Natural killer cell (primary cell): ENCODE measurements around the gene PIN4. TPM values are rescaled to one million over a fixed set of nuclear protein-coding genes. Genes with fewer than 3 reads are reported as not detected.
"Not testable (repeated sequence)": the region's sequence is repeated elsewhere in the genome, so short reads cannot be mapped to it uniquely, and the experiment has no call there.

Experiments
- ATAC-seq, 3 donors: fragments of 150-1000 bp in 2 of 3; fragments of 200-7000 bp in 1 of 3; cut with Tn5 transposase; 1 replicate in 1 of 3; 2 replicates in 2 of 3; pipeline ENCODE4 v1.10.0; 2021; ENCODE audit warnings: mild to moderate bottlenecking in 2 of 3, moderate library complexity in 2 of 3
- DNase-seq, 2 donors: peaks; one replicate each; pipeline versions ENCODE4 v3.0.0 to v3.0.0-alpha.2; 2013 to 2021; ENCODE audit warnings: mixed read lengths in 1 of 2
- H3K27ac ChIP-seq: one replicate; pipeline ENCODE4 v1.5.1; 2013; ENCODE audit warnings: mild to moderate bottlenecking, low read length
- H3K27me3 ChIP-seq: one replicate; pipeline ENCODE4 v1.6.1; 2013; ENCODE audit warnings: low read length; ENCODE audit not compliant: control insufficient read depth, insufficient read depth
- H3K36me3 ChIP-seq: one replicate; pipeline ENCODE4 v1.6.1; 2013; ENCODE audit warnings: low read length; ENCODE audit not compliant: control insufficient read depth, insufficient read depth
- H3K4me1 ChIP-seq: one replicate; pipeline ENCODE4 v1.6.1; 2013; ENCODE audit warnings: low read length; ENCODE audit not compliant: control insufficient read depth, insufficient read depth
- H3K4me3 ChIP-seq: one replicate; pipeline ENCODE4 v1.5.1; 2013; ENCODE audit warnings: low read length
- H3K9me3 ChIP-seq: one replicate; pipeline ENCODE4 v1.6.1; 2013; ENCODE audit warnings: low read length; ENCODE audit not compliant: control insufficient read depth, insufficient read depth
- H3K27ac Mint-ChIP-seq, 2 donors: one replicate each; pipeline ENCODE4 v1.8.0; 2022; ENCODE audit warnings: mild to moderate bottlenecking in 2 of 2, mixed read lengths in 2 of 2, moderate library complexity in 1 of 2
- H3K27me3 Mint-ChIP-seq, 2 donors: one replicate each; pipeline ENCODE4 v1.8.0; 2022; ENCODE audit warnings: low read depth in 2 of 2, mixed read lengths in 2 of 2
- H3K36me3 Mint-ChIP-seq: one replicate; pipeline ENCODE4 v1.8.0; 2022; ENCODE audit warnings: mixed read lengths
- H3K4me1 Mint-ChIP-seq, 2 donors: one replicate each; pipeline ENCODE4 v1.8.0; 2022; ENCODE audit warnings: mixed read lengths in 2 of 2
- H3K4me3 Mint-ChIP-seq: one replicate; pipeline ENCODE4 v1.8.0; 2022; ENCODE audit warnings: mild to moderate bottlenecking, moderate library complexity, mixed read lengths
- H3K9me3 Mint-ChIP-seq, 2 donors: one replicate each; pipeline ENCODE4 v1.8.0; 2022; ENCODE audit warnings: mixed read lengths in 2 of 2
- WGBS: methylation state at CpG from one replicate; pipeline ENCODE4 v1.1.7; 2013; ENCODE audit warnings: missing lambda C conversion rate; ENCODE audit not compliant: insufficient coverage; 5-methylcytosine and 5-hydroxymethylcytosine counted together
- intact Hi-C: fragments of 100-400 bp; cut with micrococcal nuclease; formaldehyde crosslinking; loops from one replicate; pipeline ENCODE4 v1.14.2; 2022
- total RNA-seq, 4 donors: library from RNA; stranded (reverse); fragments of 120-200 nt in 1 of 4; gene quantifications; one replicate each; pipeline versions ENCODE4 v1.2.3 to v1.2.4, GENCODE V29; 2013 to 2022
- TF ChIP-seq, protein P1 (sequence below): fragments of 200-600 bp; IDR thresholded peaks from one replicate; pipeline ENCODE4 v1.8.0; 2022; ENCODE audit warnings: antibody characterized with exemption

Gene PIN4
- total RNA-seq, 3 donors from 2014 or later (not counting 1 experiment from before 2014, with no cell fraction given) = 5.6 to 6.2 (median 5.9) TPM

DNA sequence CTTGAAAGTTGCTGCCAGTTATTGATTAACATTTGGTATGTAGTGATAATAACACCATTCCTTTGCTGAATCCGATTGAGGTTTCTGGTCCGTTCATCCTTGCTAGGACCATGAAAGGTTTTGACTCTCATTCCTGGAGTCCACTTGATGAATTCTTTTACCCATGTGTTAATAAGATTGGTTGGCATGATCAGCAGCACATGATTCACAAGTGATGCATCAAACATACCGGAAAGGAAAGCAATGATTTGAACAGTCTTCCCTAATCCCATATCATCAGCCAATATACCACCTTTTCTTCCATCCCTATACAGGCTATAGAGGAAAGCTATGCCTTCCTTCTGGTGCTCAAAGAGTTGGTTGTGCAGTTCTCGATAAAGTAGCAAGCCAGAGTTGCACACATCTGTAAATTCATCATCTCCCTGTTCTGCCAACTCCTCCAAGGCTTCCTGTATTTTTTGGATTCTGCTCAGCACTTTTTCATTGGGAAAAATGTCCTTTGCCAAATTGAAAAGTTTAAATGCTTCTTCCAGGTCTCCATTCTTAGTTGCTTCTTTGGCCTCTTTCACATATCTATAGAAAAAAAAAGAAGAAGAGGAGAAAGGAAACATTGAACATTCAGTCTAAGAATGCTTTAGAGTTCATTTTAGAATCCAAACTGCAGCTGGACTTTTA lies 26.7 kb downstream of the PIN4 start:
- Histone ChIP-seq H3K27ac (no peak overlapping the region), H3K9me3 (no peaks in the 10 kb centered on the region), H3K36me3 (peaks cover 3% of the 10 kb centered on the region), H3K4me1 (no peaks in the 10 kb centered on the region), H3K27me3 (no peaks in the 10 kb centered on the region), H3K4me3 (no peak overlapping the region)
- Mint-ChIP-seq H3K9me3 (no peaks in the 10 kb centered on the region), H3K27ac (no peak overlapping the region), H3K36me3 (no peaks in the 10 kb centered on the region), H3K27me3 (no peaks in the 10 kb centered on the region), H3K4me1 (peaks cover 0 to 8% of the 10 kb centered on the region in 2 donors), H3K4me3 (no peak overlapping the region)
- DNase-seq = no peak
- TF ChIP-seq, protein P1, sequence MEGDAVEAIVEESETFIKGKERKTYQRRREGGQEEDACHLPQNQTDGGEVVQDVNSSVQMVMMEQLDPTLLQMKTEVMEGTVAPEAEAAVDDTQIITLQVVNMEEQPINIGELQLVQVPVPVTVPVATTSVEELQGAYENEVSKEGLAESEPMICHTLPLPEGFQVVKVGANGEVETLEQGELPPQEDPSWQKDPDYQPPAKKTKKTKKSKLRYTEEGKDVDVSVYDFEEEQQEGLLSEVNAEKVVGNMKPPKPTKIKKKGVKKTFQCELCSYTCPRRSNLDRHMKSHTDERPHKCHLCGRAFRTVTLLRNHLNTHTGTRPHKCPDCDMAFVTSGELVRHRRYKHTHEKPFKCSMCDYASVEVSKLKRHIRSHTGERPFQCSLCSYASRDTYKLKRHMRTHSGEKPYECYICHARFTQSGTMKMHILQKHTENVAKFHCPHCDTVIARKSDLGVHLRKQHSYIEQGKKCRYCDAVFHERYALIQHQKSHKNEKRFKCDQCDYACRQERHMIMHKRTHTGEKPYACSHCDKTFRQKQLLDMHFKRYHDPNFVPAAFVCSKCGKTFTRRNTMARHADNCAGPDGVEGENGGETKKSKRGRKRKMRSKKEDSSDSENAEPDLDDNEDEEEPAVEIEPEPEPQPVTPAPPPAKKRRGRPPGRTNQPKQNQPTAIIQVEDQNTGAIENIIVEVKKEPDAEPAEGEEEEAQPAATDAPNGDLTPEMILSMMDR = no peak
- intact Hi-C loops = no loop called here
- 100% methylated on average over 4 of the region's 4 CpGs for WGBS
- no peak for ATAC-seq

DNA sequence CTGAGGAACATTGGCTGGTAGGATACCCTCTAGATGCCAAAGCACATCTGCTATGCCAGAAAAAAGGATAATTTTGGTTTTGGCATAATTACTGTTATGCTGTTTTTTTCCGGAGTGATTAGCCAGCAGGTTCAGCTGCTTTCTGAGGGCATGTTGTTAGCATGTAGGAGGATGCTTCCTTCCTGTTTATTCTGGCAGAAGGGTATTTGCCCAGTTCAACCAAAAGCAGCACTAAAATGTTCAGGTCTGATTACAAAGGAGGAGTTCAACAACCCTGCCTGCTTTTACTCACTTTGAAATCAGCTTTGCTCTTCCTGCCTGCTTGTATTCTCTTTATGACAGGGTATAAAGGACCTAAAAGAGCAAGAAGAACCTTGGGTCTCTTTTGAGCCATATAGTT lies 35.4 kb downstream of the PIN4 start:
- Mint-ChIP-seq H3K36me3 (no peaks in the 10 kb centered on the region), H3K27me3 (no peaks in the 10 kb centered on the region), H3K27ac (no peak overlapping the region), H3K4me1 (no peaks in the 10 kb centered on the region), H3K4me3 (no peak overlapping the region), H3K9me3 (no peaks in the 10 kb centered on the region)
- Histone ChIP-seq H3K36me3 (no peaks in the 10 kb centered on the region), H3K4me1 (no peaks in the 10 kb centered on the region), H3K4me3 (no peak overlapping the region), H3K27me3 (no peaks in the 10 kb centered on the region), H3K9me3 (no peaks in the 10 kb centered on the region), H3K27ac (no peak overlapping the region)
- ATAC-seq = no peak
- intact Hi-C loops = no loop called here
- DNase-seq = no peak
- WGBS = no CpG with 5 or more reads among the region's 1 CpG
- TF ChIP-seq, protein P1 = no peak

DNA sequence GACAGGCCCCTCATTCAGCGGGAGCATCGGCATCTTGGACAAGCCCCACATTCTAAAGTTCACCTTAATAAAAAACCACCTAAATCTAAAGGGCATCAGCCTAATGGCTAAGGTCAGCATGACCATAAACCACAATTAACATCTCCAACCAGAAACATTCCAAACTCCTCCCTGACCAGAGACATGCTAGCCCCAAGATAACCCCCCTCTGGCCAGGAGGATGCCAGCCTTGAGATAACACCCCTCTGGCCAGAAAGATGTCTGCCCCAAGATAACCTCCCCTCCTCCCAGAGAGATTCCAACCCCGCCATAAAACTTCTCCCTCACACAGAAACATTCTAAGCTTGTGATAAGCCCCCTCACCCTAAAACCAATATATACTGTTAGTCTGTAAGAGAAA lies 38.8 kb downstream of the PIN4 start:
- H3K9me3 ChIP-seq, H3K4me1 Mint-ChIP-seq, H3K27me3 ChIP-seq, intact Hi-C loops, H3K27ac Mint-ChIP-seq, H3K36me3 ChIP-seq, H3K27ac ChIP-seq, ATAC-seq, H3K9me3 Mint-ChIP-seq, H3K4me3 Mint-ChIP-seq, H3K4me1 ChIP-seq, H3K4me3 ChIP-seq, H3K27me3 Mint-ChIP-seq, DNase-seq, H3K36me3 Mint-ChIP-seq: not testable (repeated sequence)
- WGBS = 100% methylated on average over 2 of the region's 3 CpGs

DNA sequence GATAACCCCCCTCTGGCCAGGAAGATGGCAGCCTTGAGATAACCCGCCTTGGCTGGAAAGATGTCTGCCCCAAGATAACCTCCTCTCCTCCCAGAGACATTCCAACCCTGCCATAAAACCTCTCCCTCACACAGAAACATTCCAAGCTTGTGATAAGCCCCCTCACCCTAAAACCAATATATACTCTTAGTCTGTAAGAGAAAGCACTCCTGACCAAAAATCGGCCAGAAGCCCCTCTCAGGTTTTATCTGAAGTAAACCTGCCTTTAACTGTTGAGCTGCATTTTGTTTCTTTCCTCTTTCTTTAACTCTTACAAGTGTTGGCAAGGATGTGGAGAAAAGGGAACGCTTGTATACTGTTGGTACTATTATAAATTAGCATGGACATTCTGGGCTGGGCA lies 48.7 kb downstream of the PIN4 start:
- H3K27me3 ChIP-seq = no peaks in the 10 kb centered on the region
- WGBS = 100% methylated on average over 2 of the region's 3 CpGs
- no peak for DNase-seq

More for the DNA sequence above, 48.7 kb downstream of the PIN4 start:
- no peaks in the 10 kb centered on the region for H3K9me3 ChIP-seq
- no peak for ATAC-seq
- H3K4me3 ChIP-seq = no peak overlapping the region
- Mint-ChIP-seq H3K36me3 (no peaks in the 10 kb centered on the region), H3K4me1 (no peaks in the 10 kb centered on the region), H3K27ac (no peak overlapping the region), H3K27me3 (no peaks in the 10 kb centered on the region), H3K4me3 (no peak overlapping the region), H3K9me3 (no peaks in the 10 kb centered on the region)
- no peaks in the 10 kb centered on the region for H3K4me1 ChIP-seq
- intact Hi-C loops = no loop called here
- H3K27ac ChIP-seq = no peak overlapping the region
- TF ChIP-seq, protein P1 = no peak
- no peaks in the 10 kb centered on the region for H3K36me3 ChIP-seq
